Measurements from ENCODE around the gene SDHAF1.

GRCh38 chr19:36030264-36031148 lies 35.5 kb downstream of the SDHAF1 start:
- TF ChIP-seq, protein P1, sequence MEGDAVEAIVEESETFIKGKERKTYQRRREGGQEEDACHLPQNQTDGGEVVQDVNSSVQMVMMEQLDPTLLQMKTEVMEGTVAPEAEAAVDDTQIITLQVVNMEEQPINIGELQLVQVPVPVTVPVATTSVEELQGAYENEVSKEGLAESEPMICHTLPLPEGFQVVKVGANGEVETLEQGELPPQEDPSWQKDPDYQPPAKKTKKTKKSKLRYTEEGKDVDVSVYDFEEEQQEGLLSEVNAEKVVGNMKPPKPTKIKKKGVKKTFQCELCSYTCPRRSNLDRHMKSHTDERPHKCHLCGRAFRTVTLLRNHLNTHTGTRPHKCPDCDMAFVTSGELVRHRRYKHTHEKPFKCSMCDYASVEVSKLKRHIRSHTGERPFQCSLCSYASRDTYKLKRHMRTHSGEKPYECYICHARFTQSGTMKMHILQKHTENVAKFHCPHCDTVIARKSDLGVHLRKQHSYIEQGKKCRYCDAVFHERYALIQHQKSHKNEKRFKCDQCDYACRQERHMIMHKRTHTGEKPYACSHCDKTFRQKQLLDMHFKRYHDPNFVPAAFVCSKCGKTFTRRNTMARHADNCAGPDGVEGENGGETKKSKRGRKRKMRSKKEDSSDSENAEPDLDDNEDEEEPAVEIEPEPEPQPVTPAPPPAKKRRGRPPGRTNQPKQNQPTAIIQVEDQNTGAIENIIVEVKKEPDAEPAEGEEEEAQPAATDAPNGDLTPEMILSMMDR (IDR thresholded peaks at IDR 0.05; ENCODE audit: borderline replicate concordance, extremely low read depth, low read length, poor library complexity, severe bottlenecking): no peak
- TF ChIP-seq EZH2 (IDR thresholded peaks at IDR 0.05; ENCODE audit: borderline replicate concordance, low read depth, low read length, severe bottlenecking): no peak
